ENCODE results near the gene LDLRAP1.
A peak's percentile ranks its signal among the peaks of the same experiment; 100 is the strongest.

Gene LDLRAP1

GRCh38 chr1:25618433-25618808 lies 75.0 kb downstream of the LDLRAP1 start:
- TF ChIP-seq YY1 (IDR thresholded peaks at IDR 0.05; ENCODE audit: insufficient read depth, insufficient read length), result no peak
- TF ChIP-seq ZNF274 (IDR thresholded peaks at IDR 0.05; ENCODE audit: low read depth, low read length), result no peak
- no peak for TF ChIP-seq SUZ12 (IDR thresholded peaks at IDR 0.05; ENCODE audit: extremely low read depth, insufficient read depth, insufficient read length)
- H3K27me3 ChIP-seq (ENCODE audit: insufficient read depth, insufficient read length), result peaks cover 27% of the 10 kb centered on the region
- H3K4me1 ChIP-seq (ENCODE audit: insufficient read depth, insufficient read length), result peaks cover 11% of the 10 kb centered on the region
- no peaks in the 10 kb centered on the region for H3K36me3 ChIP-seq (ENCODE audit: insufficient read depth, insufficient read length, low read length)
- peak overlapping the region; percentile 85 for H3K9ac ChIP-seq (ENCODE audit: insufficient read length, low read depth)
- peak overlapping the region; percentile 70 for H3K4me3 ChIP-seq (ENCODE audit: insufficient read length, low read depth)
- no peak for DNase-seq (ENCODE audit: low read depth, low spot score)
- no peaks in the 10 kb centered on the region for H3K9me3 ChIP-seq (ENCODE audit: insufficient read depth, low read length)

All from NT2/D1 (cell line).